ENCODE measurements around the gene NDUFAF8.

Gene NDUFAF8

GRCh38 chr17:81241648-81242420 is 2.7 kb downstream of the NDUFAF8 start:
- Histone ChIP-seq H3K9ac (ENCODE audit: low read length) (no peak overlapping the region), H3K9me3 (ENCODE audit: control insufficient read depth, insufficient read depth, low read depth, low read length) (no peaks in the 10 kb centered on the region), H3K4me1 (ENCODE audit: control insufficient read depth, insufficient read depth, low read length) (peaks cover 21% of the 10 kb centered on the region), H3K4me3 (ENCODE audit: low read depth, low read length) (no peak overlapping the region), H3K36me3 (ENCODE audit: control insufficient read depth, insufficient read depth, low read length) (peaks cover 9% of the 10 kb centered on the region), H3K27me3 (ENCODE audit: control insufficient read depth, insufficient read depth, low read length) (no peaks in the 10 kb centered on the region), H3K27ac (ENCODE audit: low read depth, low read length) (no peak overlapping the region)

- H3K4me1 ChIP-seq (ENCODE audit: control insufficient read depth, insufficient read depth, low read length): peaks cover 21% of the 10 kb centered on the region
- H3K9me3 ChIP-seq (ENCODE audit: control insufficient read depth, insufficient read depth, low read depth, low read length): no peaks in the 10 kb centered on the region
- H3K4me3 ChIP-seq (ENCODE audit: low read depth, low read length): no peak overlapping the region
- no peak overlapping the region for H3K27ac ChIP-seq (ENCODE audit: low read depth, low read length)
- no peak overlapping the region for H3K9ac ChIP-seq (ENCODE audit: low read length)
- peaks cover 9% of the 10 kb centered on the region for H3K36me3 ChIP-seq (ENCODE audit: control insufficient read depth, insufficient read depth, low read length)
- H3K27me3 ChIP-seq (ENCODE audit: control insufficient read depth, insufficient read depth, low read length): no peaks in the 10 kb centered on the region
Observed at GRCh38 chr17:81242421-81243332, 3.6 kb downstream of the NDUFAF8 start.

DNA sequence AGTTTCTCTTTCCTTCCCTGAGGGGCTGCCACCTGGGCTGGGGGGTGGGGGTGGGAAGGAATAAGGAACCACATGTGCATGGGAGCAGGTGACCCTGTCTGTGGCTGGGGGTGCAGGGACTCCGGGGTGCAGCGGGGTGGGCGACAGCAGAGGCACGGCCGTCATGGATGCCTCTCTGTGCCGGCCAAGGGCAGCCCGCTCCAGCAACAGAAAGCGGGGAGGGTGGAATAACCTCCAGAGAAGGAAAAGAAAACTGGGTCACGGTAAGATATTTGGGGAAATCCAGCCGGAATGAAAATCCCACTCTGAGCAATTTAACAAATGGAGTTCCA is 4.2 kb downstream of the NDUFAF8 start:
- Histone ChIP-seq H3K27ac (ENCODE audit: low read depth, low read length) (no peak overlapping the region), H3K9ac (ENCODE audit: low read length) (no peak overlapping the region)

DNA sequence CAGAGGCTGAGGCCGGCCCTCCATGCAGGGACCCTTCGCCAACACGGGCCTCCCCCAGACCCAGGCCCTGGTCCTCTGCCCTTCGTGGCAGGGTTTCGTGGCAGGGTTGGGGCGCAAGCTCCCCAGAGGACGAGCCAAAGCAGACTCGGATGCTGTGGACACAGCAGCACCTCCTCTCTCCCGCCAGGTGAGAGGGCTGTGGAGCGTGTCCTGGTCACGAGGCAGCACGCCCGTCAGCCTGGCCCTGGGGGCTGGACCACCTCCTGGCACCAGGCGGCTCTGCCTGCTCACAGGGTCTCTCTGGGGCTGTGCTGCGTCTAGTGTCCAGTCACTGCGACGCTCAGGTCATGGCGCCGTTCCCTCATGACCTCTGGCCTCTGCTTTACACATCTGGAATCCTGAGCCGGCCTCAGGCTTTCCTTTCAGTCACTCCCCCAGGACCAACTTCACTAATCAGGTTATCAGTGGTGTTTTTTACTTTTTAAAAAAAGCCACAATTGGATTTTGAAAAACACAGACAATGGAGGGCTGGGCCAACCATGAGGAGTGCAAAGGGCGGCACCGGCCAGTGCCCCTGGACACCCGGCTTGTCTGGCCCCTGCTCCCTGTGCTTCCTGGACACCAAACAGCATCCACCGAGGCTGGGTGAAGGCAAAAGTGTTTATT is 5.4 kb downstream of the NDUFAF8 start:
- Histone ChIP-seq H3K9me3 (ENCODE audit: control insufficient read depth, insufficient read depth, low read depth, low read length) (0 out of 2 replicates have a peak, but pooled peaks cover 3% of the 10 kb centered on the region), H3K4me1 (ENCODE audit: control insufficient read depth, insufficient read depth, low read length) (peaks cover 15% of the 10 kb centered on the region), H3K9ac (ENCODE audit: low read length) (no peak overlapping the region), H3K27me3 (ENCODE audit: control insufficient read depth, insufficient read depth, low read length) (no peaks in the 10 kb centered on the region), H3K36me3 (ENCODE audit: control insufficient read depth, insufficient read depth, low read length) (peaks cover 12% of the 10 kb centered on the region), H3K27ac (ENCODE audit: low read depth, low read length) (no peak overlapping the region), H3K4me3 (ENCODE audit: low read depth, low read length) (no peak overlapping the region)

More for the DNA sequence above, 4.2 kb downstream of the NDUFAF8 start:
- Histone ChIP-seq H3K36me3 (ENCODE audit: control insufficient read depth, insufficient read depth, low read length) (peaks cover 9% of the 10 kb centered on the region), H3K27me3 (ENCODE audit: control insufficient read depth, insufficient read depth, low read length) (no peaks in the 10 kb centered on the region), H3K4me3 (ENCODE audit: low read depth, low read length) (no peak overlapping the region), H3K4me1 (ENCODE audit: control insufficient read depth, insufficient read depth, low read length) (peaks cover 15% of the 10 kb centered on the region), H3K9me3 (ENCODE audit: control insufficient read depth, insufficient read depth, low read depth, low read length) (no peaks in the 10 kb centered on the region)

GRCh38 chr17:81245024-81245664 is 6.0 kb downstream of the NDUFAF8 start:
- H3K36me3 ChIP-seq (ENCODE audit: control insufficient read depth, insufficient read depth, low read length): peaks cover 16% of the 10 kb centered on the region
- H3K27me3 ChIP-seq (ENCODE audit: control insufficient read depth, insufficient read depth, low read length): no peaks in the 10 kb centered on the region
- H3K4me3 ChIP-seq (ENCODE audit: low read depth, low read length): no peak overlapping the region
- no peak overlapping the region for H3K27ac ChIP-seq (ENCODE audit: low read depth, low read length)
- 0 out of 2 replicates have a peak, but pooled peaks cover 3% of the 10 kb centered on the region for H3K9me3 ChIP-seq (ENCODE audit: control insufficient read depth, insufficient read depth, low read depth, low read length)
- no peak overlapping the region for H3K9ac ChIP-seq (ENCODE audit: low read length)
- peaks cover 11% of the 10 kb centered on the region for H3K4me1 ChIP-seq (ENCODE audit: control insufficient read depth, insufficient read depth, low read length)

- no peak overlapping the region for H3K4me3 ChIP-seq (ENCODE audit: low read depth, low read length)
- H3K27ac ChIP-seq (ENCODE audit: low read depth, low read length): no peak overlapping the region
- peaks cover 16% of the 10 kb centered on the region for H3K36me3 ChIP-seq (ENCODE audit: control insufficient read depth, insufficient read depth, low read length)
- H3K9me3 ChIP-seq (ENCODE audit: control insufficient read depth, insufficient read depth, low read depth, low read length): 0 out of 2 replicates have a peak, but pooled peaks cover 3% of the 10 kb centered on the region
- H3K27me3 ChIP-seq (ENCODE audit: control insufficient read depth, insufficient read depth, low read length): no peaks in the 10 kb centered on the region
- H3K4me1 ChIP-seq (ENCODE audit: control insufficient read depth, insufficient read depth, low read length): peaks cover 10% of the 10 kb centered on the region
- H3K9ac ChIP-seq (ENCODE audit: low read length): no peak overlapping the region
Observed at GRCh38 chr17:81245665-81246342, 6.7 kb downstream of the NDUFAF8 start.

GRCh38 chr17:81246343-81246670 is 7.2 kb downstream of the NDUFAF8 start:
- Histone ChIP-seq H3K9ac (ENCODE audit: low read length) (no peak overlapping the region), H3K4me3 (ENCODE audit: low read depth, low read length) (no peak overlapping the region), H3K27me3 (ENCODE audit: control insufficient read depth, insufficient read depth, low read length) (no peaks in the 10 kb centered on the region), H3K27ac (ENCODE audit: low read depth, low read length) (no peak overlapping the region), H3K4me1 (ENCODE audit: control insufficient read depth, insufficient read depth, low read length) (peaks cover 7% of the 10 kb centered on the region), H3K9me3 (ENCODE audit: control insufficient read depth, insufficient read depth, low read depth, low read length) (0 out of 2 replicates have a peak, but pooled peaks cover 3% of the 10 kb centered on the region), H3K36me3 (ENCODE audit: control insufficient read depth, insufficient read depth, low read length) (peaks cover 11% of the 10 kb centered on the region)

- H3K4me1 ChIP-seq (ENCODE audit: control insufficient read depth, insufficient read depth, low read length): peaks cover 5% of the 10 kb centered on the region; the same call in 1 of the 2 replicates
- peaks cover 9% of the 10 kb centered on the region; the same call in 1 of the 2 replicates for H3K36me3 ChIP-seq (ENCODE audit: control insufficient read depth, insufficient read depth, low read length)
- no peak overlapping the region for H3K4me3 ChIP-seq (ENCODE audit: low read depth, low read length)
- no peaks in the 10 kb centered on the region for H3K27me3 ChIP-seq (ENCODE audit: control insufficient read depth, insufficient read depth, low read length)
- no peak overlapping the region for H3K27ac ChIP-seq (ENCODE audit: low read depth, low read length)
- 0 out of 2 replicates have a peak, but pooled peaks cover 3% of the 10 kb centered on the region for H3K9me3 ChIP-seq (ENCODE audit: control insufficient read depth, insufficient read depth, low read depth, low read length)
- H3K9ac ChIP-seq (ENCODE audit: low read length): no peak overlapping the region
Observed at GRCh38 chr17:81246679-81247338, 7.7 kb downstream of the NDUFAF8 start.

- Histone ChIP-seq H3K9me3 (ENCODE audit: control insufficient read depth, insufficient read depth, low read depth, low read length) (0 out of 2 replicates have a peak, but pooled peaks cover 3% of the 10 kb centered on the region), H3K27me3 (ENCODE audit: control insufficient read depth, insufficient read depth, low read length) (no peaks in the 10 kb centered on the region), H3K36me3 (ENCODE audit: control insufficient read depth, insufficient read depth, low read length) (peaks cover 9% of the 10 kb centered on the region; the same call in 1 of the 2 replicates), H3K4me3 (ENCODE audit: low read depth, low read length) (no peak overlapping the region), H3K9ac (ENCODE audit: low read length) (no peak overlapping the region), H3K27ac (ENCODE audit: low read depth, low read length) (no peak overlapping the region), H3K4me1 (ENCODE audit: control insufficient read depth, insufficient read depth, low read length) (peaks cover 6% of the 10 kb centered on the region)
Observed at GRCh38 chr17:81247339-81247990, 8.3 kb downstream of the NDUFAF8 start.
